Transverse colon (tissue), 3 donors: ENCODE data around the gene CBY2.

Experiments used
- POLR2A ChIP-seq: fragments of 450-650 bp; IDR thresholded peaks from one replicate; pipeline ENCODE4 v1.6.1; 2016; ENCODE audit warnings: antibody characterized with exemption, mild to moderate bottlenecking, moderate library complexity
- TF ChIP-seq, protein P1 (sequence below), 5 experiments: fragments of 200-600 bp in 3 of 5; fragments of 450-650 bp in 2 of 5; sonication (generic) in 3 of 5; IDR thresholded peaks; 1 replicate in 2 of 5; 2 replicates in 3 of 5; pipeline ENCODE4 v1.5.1; 2016 to 2017; ENCODE audit warnings: antibody characterized with exemption in 5 of 5, inconsistent platforms in 3 of 5, mild to moderate bottlenecking in 2 of 5, moderate library complexity in 1 of 5

DNA sequence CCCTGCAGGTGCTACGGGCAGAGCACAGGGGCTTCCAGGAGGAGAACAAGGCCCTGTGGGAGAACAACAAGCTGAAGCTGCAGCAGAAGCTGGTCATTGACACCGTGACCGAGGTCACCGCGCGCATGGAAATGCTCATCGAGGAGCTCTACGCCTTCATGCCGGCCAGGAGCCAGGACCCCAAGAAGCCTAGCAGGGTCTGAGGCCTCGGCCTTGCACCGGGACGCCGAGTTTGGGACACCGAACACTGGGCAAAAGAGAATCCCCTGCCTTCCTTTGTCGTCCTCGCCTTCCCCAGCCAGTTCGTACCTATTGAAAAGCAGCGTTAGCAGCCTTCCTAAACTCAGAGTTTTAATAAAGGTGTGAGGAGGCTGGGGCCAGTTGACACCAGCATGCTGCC lies 12.1 kb downstream of the CBY2 start:
- TF ChIP-seq, protein P1, sequence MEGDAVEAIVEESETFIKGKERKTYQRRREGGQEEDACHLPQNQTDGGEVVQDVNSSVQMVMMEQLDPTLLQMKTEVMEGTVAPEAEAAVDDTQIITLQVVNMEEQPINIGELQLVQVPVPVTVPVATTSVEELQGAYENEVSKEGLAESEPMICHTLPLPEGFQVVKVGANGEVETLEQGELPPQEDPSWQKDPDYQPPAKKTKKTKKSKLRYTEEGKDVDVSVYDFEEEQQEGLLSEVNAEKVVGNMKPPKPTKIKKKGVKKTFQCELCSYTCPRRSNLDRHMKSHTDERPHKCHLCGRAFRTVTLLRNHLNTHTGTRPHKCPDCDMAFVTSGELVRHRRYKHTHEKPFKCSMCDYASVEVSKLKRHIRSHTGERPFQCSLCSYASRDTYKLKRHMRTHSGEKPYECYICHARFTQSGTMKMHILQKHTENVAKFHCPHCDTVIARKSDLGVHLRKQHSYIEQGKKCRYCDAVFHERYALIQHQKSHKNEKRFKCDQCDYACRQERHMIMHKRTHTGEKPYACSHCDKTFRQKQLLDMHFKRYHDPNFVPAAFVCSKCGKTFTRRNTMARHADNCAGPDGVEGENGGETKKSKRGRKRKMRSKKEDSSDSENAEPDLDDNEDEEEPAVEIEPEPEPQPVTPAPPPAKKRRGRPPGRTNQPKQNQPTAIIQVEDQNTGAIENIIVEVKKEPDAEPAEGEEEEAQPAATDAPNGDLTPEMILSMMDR (IDR thresholded peaks at IDR 0.05): no peak
- no peak for TF ChIP-seq POLR2A
